K562 (cell line): ENCODE data around the gene MXI1. TPM values are rescaled to one million over a fixed set of nuclear protein-coding genes. Genes with fewer than 3 reads are reported as not detected.

ENCODE experiments used
- ATAC-seq: fragments of 200-7000 bp; cut with Tn5 transposase; 3 replicates; pipeline ENCODE4 v1.9.1; 2020; ENCODE audit warnings: moderate library complexity
- BruUV-seq: library from RNA; stranded (reverse); fragments of 400-500 nt; replicated peaks from 2 replicates; lab custom pipeline; 2021; lab: Mats Ljungman, UMichigan
- CTCF ChIA-PET: fragments of 300-600 bp; formaldehyde crosslinking; extraction: SDS; loops from one replicate; lab custom pipeline; 2021; ENCODE audit warnings: low intra/inter-chr PET ratio; lab: Yijun Ruan, JAX
- POLR2A ChIA-PET: fragments of 300-600, 350-650 bp; sonication (Branson Sonifier 250); formaldehyde crosslinking; extraction: SDS; loops from one replicate; lab custom pipeline; 2021; ENCODE audit warnings: antibody characterized with exemption, inconsistent platforms; lab: Yijun Ruan, JAX
- DNase-seq, 4 experiments: peaks; one replicate each; pipeline versions ENCODE4 v3.0.0 to v3.0.0-alpha.2; 2011 to 2018; ENCODE audit warnings: low spot score in 3 of 4, mixed read lengths in 3 of 4; ENCODE audit errors: extremely low read depth in 1 of 4
- FAIRE-seq: peaks from 2 replicates; lab custom pipeline; 2011; peaks lifted over from hg19 to GRCh38; lab: Jason Lieb, UNC
- H2AFZ ChIP-seq: 2 replicates; pipeline ENCODE4 v1.6.0; 2011; ENCODE audit warnings: low read depth, low read length, control low read depth, inconsistent platforms
- H3K27ac ChIP-seq: fragments of 200-600 bp; 3 replicates; pipeline ENCODE4 v1.8.0; 2011; ENCODE audit warnings: low read depth, mild to moderate bottlenecking, control low read depth, inconsistent platforms, low read length, moderate library complexity, mixed read lengths; ENCODE audit errors: extremely low read depth
- H3K27me3 ChIP-seq, 2 experiments: fragments of 300-600 bp in 1 of 2; 2 replicates in 1 of 2; 3 replicates in 1 of 2; pipeline versions ENCODE4 v1.6.0 to v1.8.0; 2011; ENCODE audit warnings: inconsistent platforms in 2 of 2, low read length in 2 of 2, mild to moderate bottlenecking in 1 of 2, mixed read lengths in 1 of 2, moderate library complexity in 1 of 2; ENCODE audit not compliant: control insufficient read depth in 2 of 2, insufficient read depth in 2 of 2
- H3K36me3 ChIP-seq: fragments of 300-600 bp; 3 replicates; pipeline ENCODE4 v1.8.0; 2011; ENCODE audit warnings: mild to moderate bottlenecking, low read length, inconsistent platforms; ENCODE audit not compliant: control insufficient read depth, insufficient read depth
- H3K4me1 ChIP-seq, 2 experiments: fragments of 200-600 bp in 1 of 2; replicated peaks in 1 of 2; 2 replicates in 1 of 2; 3 replicates in 1 of 2; pipeline versions ENCODE4 v1.5.1 to v1.8.0; 2011; ENCODE audit warnings: inconsistent platforms in 2 of 2, low read length in 2 of 2, mild to moderate bottlenecking in 1 of 2, mixed read lengths in 1 of 2, moderate library complexity in 1 of 2; ENCODE audit not compliant: control insufficient read depth in 2 of 2, insufficient read depth in 2 of 2
- H3K4me2 ChIP-seq: 2 replicates; pipeline ENCODE4 v1.6.1; 2011; ENCODE audit warnings: low read length, control low read depth, inconsistent platforms, mixed read lengths; ENCODE audit not compliant: insufficient read depth
- H3K4me3 ChIP-seq: fragments of 200-600 bp; sonication (generic), shearing (Covaris generic); 2 replicates; pipeline ENCODE4 v1.5.1; 2016; ENCODE audit warnings: control low read depth, inconsistent platforms
- H3K79me2 ChIP-seq: fragments of 200-600 bp; 3 replicates; pipeline ENCODE4 v1.8.0; 2011; ENCODE audit warnings: low read length, inconsistent platforms; ENCODE audit not compliant: control insufficient read depth, insufficient read depth
- H3K9ac ChIP-seq, 2 experiments: 2 replicates each; pipeline versions ENCODE4 v1.6.0 to v1.6.1; 2011; ENCODE audit warnings: low read depth in 2 of 2, low read length in 2 of 2, control low read depth in 1 of 2, inconsistent platforms in 1 of 2, mild to moderate bottlenecking in 1 of 2, mixed read lengths in 1 of 2; ENCODE audit not compliant: insufficient read depth in 1 of 2
- H3K9me1 ChIP-seq: one replicate; pipeline ENCODE4 v1.6.0; 2011; ENCODE audit warnings: inconsistent platforms, mild to moderate bottlenecking, low read length, moderate library complexity; ENCODE audit not compliant: control insufficient read depth, insufficient read depth
- H3K9me3 ChIP-seq: replicated peaks from 2 replicates; pipeline ENCODE4 v1.5.1; 2011; ENCODE audit warnings: low read depth, low read length, inconsistent platforms; ENCODE audit not compliant: control insufficient read depth, insufficient read depth
- H4K20me1 ChIP-seq: replicated peaks from 2 replicates; pipeline ENCODE4 v1.6.1; 2011; ENCODE audit warnings: low read length, inconsistent platforms, mixed read lengths; ENCODE audit not compliant: control insufficient read depth, insufficient read depth
- ADNP ChIP-seq: fragments of 200-800 bp; sonication (Bioruptor generic); IDR thresholded peaks from 2 replicates; pipeline ENCODE4 v1.6.1; 2016; ENCODE audit warnings: missing genetic modification characterization, missing compliant biosample characterization
- ARHGAP35 ChIP-seq: fragments of 450-650 bp; IDR thresholded peaks from 2 replicates; pipeline ENCODE4 v1.6.1; 2018; ENCODE audit not compliant: partially characterized antibody
- BRD4 ChIP-seq: fragments of 200-600 bp; sonication (generic); IDR thresholded peaks from 2 replicates; pipeline ENCODE4 v1.6.1; 2017; ENCODE audit warnings: inconsistent platforms
- GABPB1 ChIP-seq: sonication (generic); formaldehyde crosslinking; IDR thresholded peaks from 2 replicates; pipeline ENCODE4 v1.8.0; 2022; ENCODE audit warnings: mild to moderate bottlenecking, missing genetic modification reagents
- KLF6 ChIP-seq: fragments of 250-450 bp; sonication (Bioruptor Pico); IDR thresholded peaks from 2 replicates; pipeline ENCODE4 v1.4.0; 2020; ENCODE audit warnings: mild to moderate bottlenecking, moderate library complexity, borderline replicate concordance
- LARP7 ChIP-seq: fragments of 450-650 bp; IDR thresholded peaks from 2 replicates; pipeline ENCODE4 v1.6.1; 2016
- LCOR ChIP-seq: sonication (generic); formaldehyde crosslinking; IDR thresholded peaks from 2 replicates; pipeline ENCODE4 v1.8.0; 2022; ENCODE audit warnings: mild to moderate bottlenecking, missing genetic modification reagents
- NUFIP1 ChIP-seq: fragments of 450-650 bp; IDR thresholded peaks from 2 replicates; pipeline ENCODE4 v1.6.1; 2018; ENCODE audit not compliant: partially characterized antibody
- PCBP2 ChIP-seq: fragments of 200-400 bp; formaldehyde crosslinking; IDR thresholded peaks from 2 replicates; pipeline ENCODE4 v1.6.1; 2018; ENCODE audit warnings: low read length, low read depth, mild to moderate bottlenecking, moderate library complexity; ENCODE audit not compliant: poor library complexity, severe bottlenecking
- TSC22D4 ChIP-seq: fragments of 450-650 bp; IDR thresholded peaks from 2 replicates; pipeline ENCODE4 v1.6.1; 2016; ENCODE audit warnings: missing genetic modification characterization, missing biosample characterization, control low read depth
- ZBED1 ChIP-seq: IDR thresholded peaks from 2 replicates; pipeline ENCODE4 v1.6.1; 2014
- ZNF165 ChIP-seq: fragments of 250-450 bp; sonication (Bioruptor Pico); IDR thresholded peaks from 2 replicates; pipeline ENCODE4 v1.4.0; 2020; ENCODE audit warnings: borderline replicate concordance
- ZNF57 ChIP-seq: fragments of 450-650 bp; formaldehyde crosslinking; IDR thresholded peaks from 2 replicates; pipeline ENCODE4 v1.4.0; 2020; ENCODE audit warnings: mild to moderate bottlenecking, moderate library complexity
- ZNF586 ChIP-seq: fragments of 450-650 bp; formaldehyde crosslinking; conservative IDR thresholded peaks from 2 replicates; pipeline ENCODE4 v1.4.0; 2020; ENCODE audit warnings: mild to moderate bottlenecking, moderate library complexity
- ZNF589 ChIP-seq: fragments of 200-800 bp; sonication (Bioruptor generic); IDR thresholded peaks from 2 replicates; pipeline ENCODE4 v1.6.1; 2016; ENCODE audit warnings: low read depth, missing genetic modification characterization, missing compliant biosample characterization
- WGBS: fragments of 100-300 bp; shearing (Covaris generic); methylation state at CpG from one replicate; pipeline ENCODE4 v1.1.6; 2016; ENCODE audit warnings: low coverage, mixed read lengths; ENCODE audit not compliant: insufficient coverage; ENCODE audit errors: missing lambda C conversion rate; 5-methylcytosine and 5-hydroxymethylcytosine counted together
- in situ Hi-C: fragments of 300-500 bp; cut with MboI; formaldehyde crosslinking; loops from 4 replicates; pipeline ENCODE4 v1.15.0; 2018; ENCODE audit warnings: inconsistent platforms, mixed read lengths
- intact Hi-C: fragments of 100-400 bp; cut with micrococcal nuclease; formaldehyde crosslinking; loops from 2 replicates; pipeline ENCODE4 v1.14.2; 2022
- polyA plus RNA-seq, 8 experiments: library from polyadenylated mRNA; depleted of rRNA in 4 of 8; stranded (reverse) in 5 of 8; unstranded in 3 of 8; fragments of >200 nt; fragmentation: Nextera tagmentation in 2 of 8; fragmentation: Illumina TruSeq in 1 of 8; extraction: Ambion mirVana in 2 of 8; extraction: Trizol in 1 of 8; gene quantifications; 2 replicates each; pipeline versions ENCODE4 v1.2.1 to v1.2.3, GENCODE V29; 2011 to 2014; ENCODE audit warnings: inconsistent platforms in 1 of 8, missing spikeins in 1 of 8
- total RNA-seq, 7 experiments: library from RNA; depleted of rRNA in 6 of 7; stranded (reverse); fragments of >200 nt in 6 of 7; fragmentation: Illumina TruSeq in 2 of 7; extraction: Trizol in 2 of 7; gene quantifications; 2 replicates each; pipeline versions ENCODE4 v1.2.1 to v1.2.3, GENCODE V29; 2011 to 2021; ENCODE audit warnings: low replicate concordance in 1 of 7
- TF ChIP-seq, protein P1 (sequence below): IDR thresholded peaks from 3 replicates; pipeline ENCODE4 v1.6.1; 2011; ENCODE audit warnings: borderline replicate concordance, mild to moderate bottlenecking; ENCODE audit not compliant: insufficient read length, insufficient read depth
- TF ChIP-seq, protein P2 (sequence below): fragments of 250-450 bp; sonication (Bioruptor Pico); IDR thresholded peaks from 2 replicates; pipeline ENCODE4 v1.8.0; 2022; ENCODE audit warnings: moderate library complexity, mild to moderate bottlenecking, inconsistent platforms

The MXI1 gene
- total and polyA plus RNA-seq, 9 of the 15 experiments (the other 6 are each of a cell fraction or from before 2014, with no cell fraction given) = 9.1 to 23.7 (median 14.8) TPM

DNA sequence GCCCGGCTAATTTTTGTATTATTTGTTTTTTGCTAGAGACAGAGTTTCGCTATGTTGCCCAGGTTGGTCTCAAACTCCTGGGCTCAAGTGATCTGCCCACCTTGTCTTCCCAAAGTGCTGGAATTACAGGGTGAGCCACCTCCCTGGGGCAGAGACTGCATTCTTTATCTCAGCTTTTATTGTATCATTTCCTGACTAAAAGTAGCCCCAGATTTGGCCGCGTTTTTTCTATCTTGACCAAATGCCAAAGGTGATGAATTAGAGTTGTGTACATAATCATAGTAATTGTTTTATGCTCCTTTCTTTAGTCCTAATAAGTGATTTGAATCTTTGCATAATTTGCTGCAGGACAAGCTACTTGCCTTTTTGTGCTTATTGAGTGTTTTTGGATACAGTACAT lies 100.4 kb downstream of the MXI1 start:
- no peaks in the 10 kb centered on the region for H3K27me3 ChIP-seq
- no TSS peak for BruUV-seq
- H2AFZ ChIP-seq = no peak overlapping the region
- H3K9ac ChIP-seq = no peak overlapping the region
- no peak overlapping the region for H3K4me3 ChIP-seq
- H3K79me2 ChIP-seq = peaks cover 20% of the 10 kb centered on the region
- ChIA-PET CTCF (no interaction called here), POLR2A (interaction anchor here (0.6 kb wide), 1 partner anchor 83 kb away, joined by 3 read pairs; no protein-coding TSS in a partner anchor)
- ATAC-seq (no peak), FAIRE-seq (no peak), DNase-seq (no peak)
- peaks cover 0 to 4% of the 10 kb centered on the region in 2 experiments; a peak in 2 of 5 replicates for H3K4me1 ChIP-seq
- intact Hi-C loops (loop anchor here (5.0 kb wide), 1 partner anchor 189 kb away; the partner anchor contains the start of gene DUSP5), in situ Hi-C loops (no loop called here)
- WGBS = 46% methylated on average over 4 of the region's 4 CpGs
- no peak for TF ChIP-seq ZNF589 (CRISPR knock-in tag)
- TF ChIP-seq KLF6 (CRISPR knock-in tag) = no peak
- no peak for TF ChIP-seq LARP7
- no peak for TF ChIP-seq ADNP (tag)
- TF ChIP-seq ARHGAP35 = no peak
- TF ChIP-seq ZNF57 = no peak
- TF ChIP-seq, protein P1, sequence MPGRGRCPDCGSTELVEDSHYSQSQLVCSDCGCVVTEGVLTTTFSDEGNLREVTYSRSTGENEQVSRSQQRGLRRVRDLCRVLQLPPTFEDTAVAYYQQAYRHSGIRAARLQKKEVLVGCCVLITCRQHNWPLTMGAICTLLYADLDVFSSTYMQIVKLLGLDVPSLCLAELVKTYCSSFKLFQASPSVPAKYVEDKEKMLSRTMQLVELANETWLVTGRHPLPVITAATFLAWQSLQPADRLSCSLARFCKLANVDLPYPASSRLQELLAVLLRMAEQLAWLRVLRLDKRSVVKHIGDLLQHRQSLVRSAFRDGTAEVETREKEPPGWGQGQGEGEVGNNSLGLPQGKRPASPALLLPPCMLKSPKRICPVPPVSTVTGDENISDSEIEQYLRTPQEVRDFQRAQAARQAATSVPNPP = no peak
- TF ChIP-seq LCOR (CRISPR knock-in tag) = no peak
- no peak for TF ChIP-seq NUFIP1
- no peak for TF ChIP-seq ZNF586
- TF ChIP-seq ZBED1 = no peak
- TF ChIP-seq BRD4 = no peak
- no peak for TF ChIP-seq TSC22D4 (tag)
- TF ChIP-seq PCBP2 = no peak
- TF ChIP-seq, protein P2, sequence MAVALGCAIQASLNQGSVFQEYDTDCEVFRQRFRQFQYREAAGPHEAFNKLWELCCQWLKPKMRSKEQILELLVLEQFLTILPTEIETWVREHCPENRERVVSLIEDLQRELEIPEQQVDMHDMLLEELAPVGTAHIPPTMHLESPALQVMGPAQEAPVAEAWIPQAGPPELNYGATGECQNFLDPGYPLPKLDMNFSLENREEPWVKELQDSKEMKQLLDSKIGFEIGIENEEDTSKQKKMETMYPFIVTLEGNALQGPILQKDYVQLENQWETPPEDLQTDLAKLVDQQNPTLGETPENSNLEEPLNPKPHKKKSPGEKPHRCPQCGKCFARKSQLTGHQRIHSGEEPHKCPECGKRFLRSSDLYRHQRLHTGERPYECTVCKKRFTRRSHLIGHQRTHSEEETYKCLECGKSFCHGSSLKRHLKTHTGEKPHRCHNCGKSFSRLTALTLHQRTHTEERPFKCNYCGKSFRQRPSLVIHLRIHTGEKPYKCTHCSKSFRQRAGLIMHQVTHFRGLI (CRISPR knock-in tag) = no peak
- TF ChIP-seq GABPB1 (CRISPR knock-in tag) = no peak
- no peak for TF ChIP-seq ZNF165
- H3K4me2 ChIP-seq = no peak overlapping the region
- H3K36me3 ChIP-seq = peaks cover 8% of the 10 kb centered on the region
- no peak overlapping the region for H3K27ac ChIP-seq
- peaks cover 4% of the 10 kb centered on the region for H4K20me1 ChIP-seq
- no peaks in the 10 kb centered on the region for H3K9me1 ChIP-seq
- no peaks in the 10 kb centered on the region for H3K9me3 ChIP-seq
